ENCODE results near the gene TECRL.

The TECRL gene

GRCh38 chr4:64385220-64385619 is 24.0 kb downstream of the TECRL start:
- Histone ChIP-seq H3K36me3 (ENCODE audit: control insufficient read depth in 5 of 5, insufficient read depth in 5 of 5, low read length in 5 of 5) (no peaks in the 10 kb centered on the region), H3K4me1 (ENCODE audit: control insufficient read depth in 5 of 5, insufficient read depth in 5 of 5, low read length in 5 of 5) (no peaks in the 10 kb centered on the region), H3K27me3 (ENCODE audit: control insufficient read depth in 5 of 5, insufficient read depth in 4 of 5, low read length in 5 of 5) (no peaks in the 10 kb centered on the region), H3K27ac (ENCODE audit: low read depth, low read length) (no peak overlapping the region), H3K4me3 (ENCODE audit: low read depth in 1 of 5, low read length in 5 of 5) (no peak overlapping the region), H3K9me3 (ENCODE audit: control insufficient read depth in 5 of 5, low read length in 5 of 5) (peaks cover 0 to 5% (median 3%) of the 10 kb centered on the region in 5 donors), H3K9ac (ENCODE audit: low read length in 5 of 5) (no peak overlapping the region)

DNA sequence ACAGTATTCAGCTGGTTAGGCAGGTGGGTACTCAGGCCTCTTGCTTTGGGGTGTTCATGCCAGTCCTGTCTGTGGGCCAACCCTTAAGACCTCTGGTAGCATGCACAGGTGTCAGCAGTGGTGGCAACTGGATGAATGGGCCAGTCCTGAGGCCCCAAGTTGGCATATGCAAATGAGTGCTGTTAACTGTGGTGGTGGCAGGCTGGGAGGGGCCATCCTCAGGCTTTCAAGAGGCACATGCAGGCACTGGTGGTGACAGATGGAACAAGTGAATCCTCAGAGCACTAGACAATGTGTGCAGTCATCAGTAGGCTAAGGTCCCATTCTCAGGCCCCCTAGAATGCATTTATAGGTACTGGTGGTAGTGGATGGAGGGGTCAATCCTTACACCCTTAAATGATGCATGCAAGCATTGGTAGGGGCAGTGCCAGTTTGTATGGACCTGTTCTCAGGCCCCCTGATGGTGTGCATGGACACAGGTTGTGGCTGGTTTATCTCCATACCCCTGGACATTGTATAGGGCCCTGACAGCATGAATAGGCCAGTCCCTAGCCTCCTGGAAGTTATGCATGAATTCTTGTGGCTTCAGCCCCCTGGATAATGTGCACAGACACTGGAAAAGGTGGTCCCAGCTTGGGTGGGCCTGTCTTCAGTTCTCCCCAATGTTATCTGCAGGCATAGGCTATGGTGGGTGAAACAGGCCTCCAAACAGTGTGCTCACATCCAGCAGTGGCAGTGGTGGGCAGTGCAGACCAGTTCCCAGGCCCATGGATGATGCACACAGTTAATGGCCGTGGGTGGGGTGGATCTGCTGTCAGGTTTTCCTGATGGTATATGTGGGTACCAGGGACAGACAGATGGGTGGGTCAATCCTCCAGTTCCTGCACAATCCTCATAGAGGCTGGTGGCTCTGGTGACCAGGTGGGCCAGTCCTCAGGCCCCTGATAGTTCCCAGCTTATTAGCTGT is 24.7 kb downstream of the TECRL start:
- Histone ChIP-seq H3K4me3 (ENCODE audit: low read depth in 1 of 5, low read length in 5 of 5) (no peak overlapping the region), H3K9ac (ENCODE audit: low read length in 5 of 5) (no peak overlapping the region), H3K9me3 (ENCODE audit: control insufficient read depth in 5 of 5, low read length in 5 of 5) (peaks cover 0 to 5% (median 3%) of the 10 kb centered on the region in 5 donors), H3K36me3 (ENCODE audit: control insufficient read depth in 5 of 5, insufficient read depth in 5 of 5, low read length in 5 of 5) (no peaks in the 10 kb centered on the region), H3K27ac (ENCODE audit: low read depth, low read length) (no peak overlapping the region), H3K27me3 (ENCODE audit: control insufficient read depth in 5 of 5, insufficient read depth in 4 of 5, low read length in 5 of 5) (no peaks in the 10 kb centered on the region), H3K4me1 (ENCODE audit: control insufficient read depth in 5 of 5, insufficient read depth in 5 of 5, low read length in 5 of 5) (no peaks in the 10 kb centered on the region)

DNA sequence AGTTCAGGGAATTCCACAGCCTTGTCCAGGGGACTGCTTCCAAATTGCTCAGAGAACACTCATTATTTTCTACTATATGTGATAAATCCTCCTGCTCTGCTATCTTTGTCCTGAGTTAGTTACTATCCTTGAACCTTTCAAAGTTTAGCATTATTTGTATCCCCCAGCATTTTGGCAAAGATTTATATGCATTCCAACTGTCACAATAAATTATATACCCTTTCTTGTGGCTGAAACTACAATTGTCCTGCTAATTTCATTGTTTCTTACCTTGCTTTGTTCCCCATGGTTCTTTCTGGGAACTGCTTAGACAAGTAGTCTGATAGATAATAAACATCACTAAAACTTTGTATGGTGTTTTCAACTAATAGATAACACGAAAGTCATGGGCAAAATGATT is 40.5 kb downstream of the TECRL start:
- Histone ChIP-seq H3K9ac (ENCODE audit: low read length in 5 of 5) (no peak overlapping the region), H3K27me3 (ENCODE audit: control insufficient read depth in 5 of 5, insufficient read depth in 4 of 5, low read length in 5 of 5) (no peaks in the 10 kb centered on the region), H3K27ac (ENCODE audit: low read depth, low read length) (no peak overlapping the region), H3K4me3 (ENCODE audit: low read depth in 1 of 5, low read length in 5 of 5) (no peak overlapping the region), H3K9me3 (ENCODE audit: control insufficient read depth in 5 of 5, low read length in 5 of 5) (peaks cover 0 to 4% (median 3%) of the 10 kb centered on the region in 5 donors), H3K36me3 (ENCODE audit: control insufficient read depth in 5 of 5, insufficient read depth in 5 of 5, low read length in 5 of 5) (no peaks in the 10 kb centered on the region), H3K4me1 (ENCODE audit: control insufficient read depth in 5 of 5, insufficient read depth in 5 of 5, low read length in 5 of 5) (no peaks in the 10 kb centered on the region)

DNA sequence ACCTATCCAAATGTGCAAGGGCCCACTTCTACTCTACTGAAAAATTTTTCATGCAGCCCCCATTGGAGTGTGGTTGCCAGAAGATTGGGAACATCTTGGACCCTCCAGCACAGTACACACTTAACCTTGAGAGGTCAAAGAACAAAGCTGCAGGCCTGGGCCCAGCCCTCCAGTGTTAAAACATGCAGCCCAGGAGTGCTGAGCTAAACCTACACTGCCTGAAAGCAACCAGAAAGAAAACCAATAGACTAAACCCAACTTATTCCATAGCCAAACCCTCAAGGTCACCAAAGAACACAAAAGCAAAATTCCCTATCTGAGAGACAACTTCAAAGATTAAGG is 47.9 kb downstream of the TECRL start:
- H3K36me3 ChIP-seq (ENCODE audit: control insufficient read depth in 5 of 5, insufficient read depth in 5 of 5, low read length in 5 of 5) = no peaks in the 10 kb centered on the region
- H3K9me3 ChIP-seq (ENCODE audit: control insufficient read depth in 5 of 5, low read length in 5 of 5) = peaks cover 0 to 10% (median 0%) of the 10 kb centered on the region in 5 donors

GRCh38 chr4:64360664-64361398 is 48.4 kb downstream of the TECRL start:
- H3K9ac ChIP-seq (ENCODE audit: low read length in 5 of 5) = no peak overlapping the region
- H3K4me1 ChIP-seq (ENCODE audit: control insufficient read depth in 5 of 5, insufficient read depth in 5 of 5, low read length in 5 of 5) = no peaks in the 10 kb centered on the region
- H3K9me3 ChIP-seq (ENCODE audit: control insufficient read depth in 5 of 5, low read length in 5 of 5) = peaks cover 0 to 8% (median 0%) of the 10 kb centered on the region in 5 donors
- H3K27ac ChIP-seq (ENCODE audit: low read depth, low read length) = no peak overlapping the region
- H3K36me3 ChIP-seq (ENCODE audit: control insufficient read depth in 5 of 5, insufficient read depth in 5 of 5, low read length in 5 of 5) = no peaks in the 10 kb centered on the region
- no peaks in the 10 kb centered on the region for H3K27me3 ChIP-seq (ENCODE audit: control insufficient read depth in 5 of 5, insufficient read depth in 4 of 5, low read length in 5 of 5)
- no peak overlapping the region for H3K4me3 ChIP-seq (ENCODE audit: low read depth in 1 of 5, low read length in 5 of 5)

More for the DNA sequence above, 47.9 kb downstream of the TECRL start:
- no peak overlapping the region for H3K4me3 ChIP-seq (ENCODE audit: low read depth in 1 of 5, low read length in 5 of 5)
- H3K27ac ChIP-seq (ENCODE audit: low read depth, low read length) = no peak overlapping the region
- no peak overlapping the region for H3K9ac ChIP-seq (ENCODE audit: low read length in 5 of 5)
- no peaks in the 10 kb centered on the region for H3K27me3 ChIP-seq (ENCODE audit: control insufficient read depth in 5 of 5, insufficient read depth in 4 of 5, low read length in 5 of 5)
- H3K4me1 ChIP-seq (ENCODE audit: control insufficient read depth in 5 of 5, insufficient read depth in 5 of 5, low read length in 5 of 5) = no peaks in the 10 kb centered on the region

GRCh38 chr4:64359489-64359888 is 49.8 kb downstream of the TECRL start:
- Histone ChIP-seq H3K4me3 (ENCODE audit: low read depth in 1 of 5, low read length in 5 of 5) (no peak overlapping the region), H3K9me3 (ENCODE audit: control insufficient read depth in 5 of 5, low read length in 5 of 5) (peaks cover 0 to 7% (median 0%) of the 10 kb centered on the region in 5 donors), H3K9ac (ENCODE audit: low read length in 5 of 5) (no peak overlapping the region), H3K27ac (ENCODE audit: low read depth, low read length) (no peak overlapping the region), H3K27me3 (ENCODE audit: control insufficient read depth in 5 of 5, insufficient read depth in 4 of 5, low read length in 5 of 5) (no peaks in the 10 kb centered on the region), H3K4me1 (ENCODE audit: control insufficient read depth in 5 of 5, insufficient read depth in 5 of 5, low read length in 5 of 5) (no peaks in the 10 kb centered on the region), H3K36me3 (ENCODE audit: control insufficient read depth in 5 of 5, insufficient read depth in 5 of 5, low read length in 5 of 5) (no peaks in the 10 kb centered on the region)

DNA sequence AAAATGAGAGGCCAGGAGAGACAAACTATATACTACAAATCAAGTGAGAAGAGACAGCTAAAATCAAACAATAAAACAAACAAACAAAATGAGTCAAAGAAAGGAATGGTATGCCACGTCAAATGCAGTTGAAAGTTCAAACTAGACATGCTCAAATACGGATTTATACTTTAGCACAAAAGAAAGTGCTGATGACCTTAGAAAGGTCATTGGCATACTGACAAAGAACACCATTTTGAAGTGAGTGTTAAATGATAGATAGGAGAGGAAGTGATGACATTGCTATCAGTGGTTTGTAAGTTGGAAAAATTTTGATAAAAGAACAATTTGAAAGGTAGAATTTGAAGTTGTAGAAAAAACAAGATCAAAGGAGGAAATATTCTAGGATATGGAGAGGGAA is 55.3 kb downstream of the TECRL start:
- no peaks in the 10 kb centered on the region for H3K36me3 ChIP-seq (ENCODE audit: control insufficient read depth in 5 of 5, insufficient read depth in 5 of 5, low read length in 5 of 5)
- H3K9ac ChIP-seq (ENCODE audit: low read length in 5 of 5) = no peak overlapping the region
- H3K4me1 ChIP-seq (ENCODE audit: control insufficient read depth in 5 of 5, insufficient read depth in 5 of 5, low read length in 5 of 5) = no peaks in the 10 kb centered on the region
- H3K27ac ChIP-seq (ENCODE audit: low read depth, low read length) = no peak overlapping the region
- no peaks in the 10 kb centered on the region for H3K27me3 ChIP-seq (ENCODE audit: control insufficient read depth in 5 of 5, insufficient read depth in 4 of 5, low read length in 5 of 5)
- no peak overlapping the region for H3K4me3 ChIP-seq (ENCODE audit: low read depth in 1 of 5, low read length in 5 of 5)
- no peaks in the 10 kb centered on the region for H3K9me3 ChIP-seq (ENCODE audit: control insufficient read depth in 5 of 5, low read length in 5 of 5)

GRCh38 chr4:64341711-64342110 is 67.5 kb downstream of the TECRL start:
- H3K4me3 ChIP-seq (ENCODE audit: low read depth in 1 of 5, low read length in 5 of 5) = no peak overlapping the region
- no peaks in the 10 kb centered on the region for H3K27me3 ChIP-seq (ENCODE audit: control insufficient read depth in 5 of 5, insufficient read depth in 4 of 5, low read length in 5 of 5)
- no peak overlapping the region for H3K9ac ChIP-seq (ENCODE audit: low read length in 5 of 5)
- no peaks in the 10 kb centered on the region for H3K36me3 ChIP-seq (ENCODE audit: control insufficient read depth in 5 of 5, insufficient read depth in 5 of 5, low read length in 5 of 5)
- H3K27ac ChIP-seq (ENCODE audit: low read depth, low read length) = no peak overlapping the region
- H3K4me1 ChIP-seq (ENCODE audit: control insufficient read depth in 5 of 5, insufficient read depth in 5 of 5, low read length in 5 of 5) = no peaks in the 10 kb centered on the region
- H3K9me3 ChIP-seq (ENCODE audit: control insufficient read depth in 5 of 5, low read length in 5 of 5) = peaks cover 0 to 5% (median 0%) of the 10 kb centered on the region in 5 donors

DNA sequence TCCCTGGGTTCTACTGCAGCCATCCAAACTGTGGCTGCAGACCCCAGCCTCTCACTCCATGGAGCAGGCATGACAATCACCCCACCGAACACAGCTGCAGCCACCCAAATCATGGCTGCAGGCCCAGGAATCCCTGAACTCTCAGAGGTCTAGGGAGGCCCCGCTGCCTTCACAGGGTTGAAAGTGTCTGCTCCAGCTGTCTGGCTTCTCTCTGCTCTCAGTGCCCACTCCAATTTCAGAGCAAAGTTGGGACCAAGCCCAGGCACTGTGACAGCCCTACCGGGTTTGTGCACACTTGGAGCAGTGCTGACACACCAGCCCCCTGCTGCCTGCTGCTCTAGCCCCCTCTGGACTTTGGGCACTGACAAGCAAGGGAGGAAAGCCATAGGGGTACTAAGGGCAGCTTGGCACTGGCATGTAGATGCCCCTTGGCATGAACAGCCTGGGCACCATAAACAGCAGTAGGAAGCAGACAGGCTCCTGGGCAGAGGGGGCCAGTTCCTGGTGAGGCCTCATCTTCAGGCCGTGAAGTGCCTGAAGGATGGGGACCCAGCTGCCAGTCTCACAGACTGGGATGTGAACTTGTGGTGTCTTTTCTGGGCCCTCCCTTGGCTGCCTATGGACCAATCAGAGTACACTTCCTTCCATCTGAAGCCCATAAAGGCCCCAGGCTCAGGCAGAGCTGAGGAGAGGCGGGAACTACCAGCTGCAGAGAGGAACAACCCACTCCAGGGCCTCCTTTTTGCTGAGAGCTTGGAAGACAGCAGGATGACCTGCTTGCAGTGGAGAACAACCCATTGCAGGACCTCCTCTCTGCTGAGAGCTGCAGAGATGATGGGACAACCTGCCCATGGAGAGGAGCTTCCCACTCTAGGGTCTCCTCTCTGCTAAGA is 68.8 kb downstream of the TECRL start:
- Histone ChIP-seq H3K4me3 (ENCODE audit: low read depth in 1 of 5, low read length in 5 of 5) (no peak overlapping the region), H3K36me3 (ENCODE audit: control insufficient read depth in 5 of 5, insufficient read depth in 5 of 5, low read length in 5 of 5) (no peaks in the 10 kb centered on the region), H3K9ac (ENCODE audit: low read length in 5 of 5) (no peak overlapping the region), H3K9me3 (ENCODE audit: control insufficient read depth in 5 of 5, low read length in 5 of 5) (peaks cover 0 to 5% (median 0%) of the 10 kb centered on the region in 5 donors), H3K27ac (ENCODE audit: low read depth, low read length) (no peak overlapping the region), H3K4me1 (ENCODE audit: control insufficient read depth in 5 of 5, insufficient read depth in 5 of 5, low read length in 5 of 5) (no peaks in the 10 kb centered on the region), H3K27me3 (ENCODE audit: control insufficient read depth in 5 of 5, insufficient read depth in 4 of 5, low read length in 5 of 5) (no peaks in the 10 kb centered on the region)

Data from subcutaneous abdominal adipose tissue (tissue), 5 donors.